ENCODE data around the gene NTNG2. TPM values are rescaled to one million over a fixed set of nuclear protein-coding genes. Genes with fewer than 3 reads are reported as not detected.

Gene NTNG2
- total RNA-seq, 2 donors from 2014 or later: 0.59 to 1.3 TPM

- DNase-seq: no peak
- intact Hi-C loops (cut with DNase I): no loop called here
- Histone ChIP-seq H3K27me3 (peaks cover 7% of the 10 kb centered on the region), H3K9ac (ENCODE audit: low read depth in 2 of 2, low read length in 2 of 2) (no peak overlapping the region), H3K36me3 (no peaks in the 10 kb centered on the region), H3K4me1 (no peaks in the 10 kb centered on the region), H3K4me3 (no peak overlapping the region), H3K9me3 (no peaks in the 10 kb centered on the region), H3K27ac (no peak overlapping the region)
- no peak for TF ChIP-seq CTCF (IDR thresholded peaks at IDR 0.05)
These were observed 18.9 kb upstream of the NTNG2 start for GRCh38 chr9:132142924-132143323.

GRCh38 chr9:132143359-132143758 is 18.5 kb upstream of the NTNG2 start:
- no peak for DNase-seq
- H3K4me3 ChIP-seq: no peak overlapping the region
- peaks cover 7% of the 10 kb centered on the region for H3K27me3 ChIP-seq

GRCh38 chr9:132144708-132145365 is 17.0 kb upstream of the NTNG2 start:
- no peak overlapping the region for H3K9ac ChIP-seq (ENCODE audit: low read depth in 2 of 2, low read length in 2 of 2)
- H3K9me3 ChIP-seq: no peaks in the 10 kb centered on the region
- H3K27ac ChIP-seq: no peak overlapping the region
- DNase-seq: no peak
- H3K36me3 ChIP-seq: no peaks in the 10 kb centered on the region
- intact Hi-C loops (cut with DNase I): no loop called here
- H3K4me3 ChIP-seq: no peak overlapping the region
- no peaks in the 10 kb centered on the region for H3K4me1 ChIP-seq
- no peak for TF ChIP-seq CTCF (IDR thresholded peaks at IDR 0.05)
- peaks cover 7% of the 10 kb centered on the region for H3K27me3 ChIP-seq

More at GRCh38 chr9:132143359-132143758, 18.5 kb upstream of the NTNG2 start:
- intact Hi-C loops (cut with DNase I): no loop called here
- Histone ChIP-seq H3K4me1 (no peaks in the 10 kb centered on the region), H3K9ac (ENCODE audit: low read depth in 2 of 2, low read length in 2 of 2) (no peak overlapping the region), H3K9me3 (no peaks in the 10 kb centered on the region), H3K36me3 (no peaks in the 10 kb centered on the region), H3K27ac (no peak overlapping the region)
- TF ChIP-seq CTCF (IDR thresholded peaks at IDR 0.05): no peak

GRCh38 chr9:132146039-132146438 is 15.8 kb upstream of the NTNG2 start:
- no peaks in the 10 kb centered on the region for H3K4me1 ChIP-seq
- DNase-seq: no peak
- H3K9me3 ChIP-seq: no peaks in the 10 kb centered on the region
- H3K27ac ChIP-seq: no peak overlapping the region
- intact Hi-C loops (cut with DNase I): no loop called here
- peaks cover 7% of the 10 kb centered on the region for H3K27me3 ChIP-seq
- no peak overlapping the region for H3K4me3 ChIP-seq
- no peak overlapping the region for H3K9ac ChIP-seq (ENCODE audit: low read depth in 2 of 2, low read length in 2 of 2)
- no peak for TF ChIP-seq CTCF (IDR thresholded peaks at IDR 0.05)
- H3K36me3 ChIP-seq: no peaks in the 10 kb centered on the region

- TF ChIP-seq CTCF (IDR thresholded peaks at IDR 0.05): no peak
- H3K4me3 ChIP-seq: no peak overlapping the region
- H3K36me3 ChIP-seq: no peaks in the 10 kb centered on the region
- no peak overlapping the region for H3K27ac ChIP-seq
- H3K9me3 ChIP-seq: no peaks in the 10 kb centered on the region
- intact Hi-C loops (cut with DNase I): no loop called here
- peaks cover 3% of the 10 kb centered on the region for H3K27me3 ChIP-seq
- DNase-seq: no peak
- no peaks in the 10 kb centered on the region for H3K4me1 ChIP-seq
- no peak overlapping the region for H3K9ac ChIP-seq (ENCODE audit: low read depth in 2 of 2, low read length in 2 of 2)
These were observed 15.3 kb upstream of the NTNG2 start for GRCh38 chr9:132146575-132146974.
